HepG2 (cell line): ENCODE measurements around the gene ZNF860.
"Not testable (repeated sequence)": the region's sequence is repeated elsewhere in the genome, so short reads cannot be mapped to it uniquely, and the experiment has no call there.

Experiments used
- CTCF ChIP-seq: sonication (generic); formaldehyde crosslinking; IDR thresholded peaks from 2 replicates; pipeline ENCODE4 v1.5.0; 2020; ENCODE audit warnings: mild to moderate bottlenecking, missing genetic modification reagents, moderate library complexity
- E2F5 ChIP-seq: sonication (generic); formaldehyde crosslinking; conservative IDR thresholded peaks from 2 replicates; pipeline ENCODE4 v1.4.0; 2020; ENCODE audit warnings: missing genetic modification reagents
- HDAC6 ChIP-seq: fragments of 200-600 bp; sonication (generic); IDR thresholded peaks from 2 replicates; pipeline ENCODE4 v1.7.0; 2017; ENCODE audit warnings: mild to moderate bottlenecking, antibody characterized with exemption, low read length, low read depth
- HIVEP1 ChIP-seq: sonication (generic); formaldehyde crosslinking; IDR thresholded peaks from 2 replicates; pipeline ENCODE4 v1.4.0; 2020; ENCODE audit warnings: mild to moderate bottlenecking, missing genetic modification reagents
- IKZF1 ChIP-seq: fragments of 450-650 bp; IDR thresholded peaks from 2 replicates; pipeline ENCODE4 v1.7.1; 2016
- POLR2A ChIP-seq, 2 experiments: IDR thresholded peaks; 2 replicates each; pipeline ENCODE4 v1.6.1; 2011; ENCODE audit warnings: low read depth in 2 of 2, low read length in 2 of 2, mild to moderate bottlenecking in 1 of 2, moderate library complexity in 1 of 2; ENCODE audit not compliant: insufficient read depth in 1 of 2
- SPEN ChIP-seq: sonication (generic); formaldehyde crosslinking; IDR thresholded peaks from 2 replicates; pipeline ENCODE4 v1.5.1; 2020; ENCODE audit warnings: low read depth, mild to moderate bottlenecking, missing genetic modification reagents
- SUZ12 ChIP-seq: fragments of 150-350 bp; IDR thresholded peaks from 2 replicates; pipeline ENCODE4 v1.6.1; 2014; ENCODE audit warnings: low read depth, low read length
- ZNF607 ChIP-seq: sonication (generic); formaldehyde crosslinking; IDR thresholded peaks from 2 replicates; pipeline ENCODE4 v1.5.1; 2020; ENCODE audit warnings: missing genetic modification reagents, mild to moderate bottlenecking, borderline replicate concordance

- TF ChIP-seq ZNF607 (CRISPR knock-in tag); CTCF (CRISPR knock-in tag); POLR2A (IDR thresholded peaks at IDR 0.05; ENCODE audit: insufficient read depth in 1 of 2, low read depth in 2 of 2, low read length in 2 of 2); SPEN (CRISPR knock-in tag); HDAC6; HIVEP1; SUZ12; E2F5 (CRISPR knock-in tag); IKZF1: not testable (repeated sequence)
Measured at GRCh38 chr3:31992995-31993394, 11.4 kb downstream of the ZNF860 start.
